Neural cell (in vitro differentiated cells): Measurements from ENCODE around the gene ADGRG6. TPM values are rescaled to one million over a fixed set of nuclear protein-coding genes. Genes with fewer than 3 reads are reported as not detected.

Experiments used
- H2AFZ ChIP-seq: fragments of 200-600, 300-800 bp; sonication (generic), shearing (Covaris generic); 2 replicates; pipeline ENCODE4 v1.6.0; 2014; ENCODE audit warnings: low read depth, mild to moderate bottlenecking, antibody characterized with exemption, low read length, moderate library complexity
- H3F3A ChIP-seq: fragments of 200-600 bp; shearing (Covaris generic); 2 replicates; pipeline ENCODE4 v1.6.1; 2016; ENCODE audit warnings: mild to moderate bottlenecking, moderate library complexity, mixed read lengths, antibody characterized with exemption, low read length; ENCODE audit not compliant: insufficient read depth, poor library complexity, severe bottlenecking
- H3K27ac ChIP-seq: fragments of 200-600, 300-800 bp; sonication (generic), shearing (Covaris generic); 2 replicates; pipeline ENCODE4 v1.5.1; 2014; ENCODE audit warnings: mild to moderate bottlenecking, low read length, moderate library complexity
- H3K27me3 ChIP-seq: fragments of 300-800, 200-600 bp; sonication (generic), shearing (Covaris generic); 2 replicates; pipeline ENCODE4 v1.6.0; 2014; ENCODE audit warnings: mild to moderate bottlenecking, low read depth, low read length, moderate library complexity; ENCODE audit not compliant: insufficient read depth
- H3K36me3 ChIP-seq: fragments of 300-800, 200-600 bp; sonication (generic), shearing (Covaris generic); 2 replicates; pipeline ENCODE4 v1.5.1; 2014; ENCODE audit warnings: mild to moderate bottlenecking, antibody characterized with exemption, low read length, moderate library complexity; ENCODE audit not compliant: insufficient read depth
- H3K4me2 ChIP-seq: fragments of 300-800, 200-600 bp; sonication (generic), shearing (Covaris generic); 2 replicates; pipeline ENCODE4 v1.6.0; 2014; ENCODE audit warnings: mild to moderate bottlenecking, low read length
- H3K4me3 ChIP-seq: fragments of 300-800, 200-600 bp; sonication (generic), shearing (Covaris generic); 2 replicates; pipeline ENCODE4 v1.5.1; 2014; ENCODE audit warnings: mild to moderate bottlenecking, low read length, moderate library complexity
- H3K79me2 ChIP-seq: fragments of 200-600 bp; shearing (Covaris generic); replicated peaks from 2 replicates; pipeline ENCODE4 v1.6.0; 2014; ENCODE audit warnings: mild to moderate bottlenecking, low read length, moderate library complexity; ENCODE audit not compliant: insufficient read depth
- H3K9ac ChIP-seq: fragments of 300-800, 200-600 bp; sonication (generic), shearing (Covaris generic); 2 replicates; pipeline ENCODE4 v1.6.1; 2016; ENCODE audit warnings: mild to moderate bottlenecking, low read length, mixed read lengths
- H3K9me2 ChIP-seq: fragments of 200-600 bp; shearing (Covaris generic); 2 replicates; pipeline ENCODE4 v1.6.1; 2016; ENCODE audit warnings: mild to moderate bottlenecking, low read length, mixed read lengths; ENCODE audit not compliant: insufficient read depth
- H3K9me3 ChIP-seq: fragments of 200-600, 300-800 bp; sonication (generic), shearing (Covaris generic); 2 replicates; pipeline ENCODE4 v1.6.1; 2016; ENCODE audit warnings: mild to moderate bottlenecking, mixed run types, low read length, moderate library complexity, mixed read lengths
- H4K20me1 ChIP-seq: fragments of 200-600 bp; shearing (Covaris generic); 2 replicates; pipeline ENCODE4 v1.6.1; 2016; ENCODE audit warnings: mild to moderate bottlenecking, mixed run types; ENCODE audit not compliant: insufficient read depth
- EP300 ChIP-seq: fragments of 450-650 bp; conservative IDR thresholded peaks from 2 replicates; pipeline ENCODE4 v1.6.1; 2014; ENCODE audit warnings: antibody characterized with exemption, mild to moderate bottlenecking, moderate library complexity; ENCODE audit not compliant: poor library complexity, severe bottlenecking
- EZH2 ChIP-seq: fragments of 200-600, 300-800 bp; shearing (Covaris generic), sonication (generic); IDR thresholded peaks from 2 replicates; pipeline ENCODE4 v1.6.1; 2014; ENCODE audit warnings: antibody characterized with exemption, low read length, borderline replicate concordance, mild to moderate bottlenecking; ENCODE audit not compliant: insufficient read depth, poor library complexity, severe bottlenecking
- MXI1 ChIP-seq: fragments of 450-650 bp; conservative IDR thresholded peaks from 2 replicates; pipeline ENCODE4 v1.6.1; 2014; ENCODE audit warnings: antibody characterized with exemption, mild to moderate bottlenecking; ENCODE audit not compliant: poor library complexity, severe bottlenecking
- POLR2AphosphoS5 ChIP-seq: IDR thresholded peaks from 2 replicates; pipeline ENCODE4 v1.6.1; 2012
- RAD21 ChIP-seq: fragments of 450-650 bp; conservative IDR thresholded peaks from 2 replicates; pipeline ENCODE4 v1.6.1; 2014; ENCODE audit warnings: antibody characterized with exemption, mild to moderate bottlenecking, moderate library complexity
- SMC3 ChIP-seq: fragments of 450-650 bp; conservative IDR thresholded peaks from 2 replicates; pipeline ENCODE4 v1.6.1; 2014; ENCODE audit warnings: antibody characterized with exemption, mild to moderate bottlenecking, moderate library complexity; ENCODE audit not compliant: poor library complexity
- TAF1 ChIP-seq: IDR thresholded peaks from 2 replicates; pipeline ENCODE4 v1.6.1; 2012; ENCODE audit warnings: low read depth
- polyA plus RNA-seq: library from polyadenylated mRNA; depleted of rRNA; stranded (reverse); fragments of >200 nt; gene quantifications from 2 replicates; pipeline ENCODE4 v1.2.3, GENCODE V29; 2014
- TF ChIP-seq, protein P1 (sequence below): IDR thresholded peaks from 2 replicates; pipeline ENCODE4 v1.6.1; 2012; ENCODE audit warnings: borderline replicate concordance
- TF ChIP-seq, protein P2 (sequence below): fragments of 450-650 bp; IDR thresholded peaks from 2 replicates; pipeline ENCODE4 v1.5.1; 2014; ENCODE audit warnings: antibody characterized with exemption, mild to moderate bottlenecking, moderate library complexity; ENCODE audit not compliant: poor library complexity, severe bottlenecking

The ADGRG6 gene
- polyA plus RNA-seq, 1 donor from 2014 or later = 0.37 TPM

DNA sequence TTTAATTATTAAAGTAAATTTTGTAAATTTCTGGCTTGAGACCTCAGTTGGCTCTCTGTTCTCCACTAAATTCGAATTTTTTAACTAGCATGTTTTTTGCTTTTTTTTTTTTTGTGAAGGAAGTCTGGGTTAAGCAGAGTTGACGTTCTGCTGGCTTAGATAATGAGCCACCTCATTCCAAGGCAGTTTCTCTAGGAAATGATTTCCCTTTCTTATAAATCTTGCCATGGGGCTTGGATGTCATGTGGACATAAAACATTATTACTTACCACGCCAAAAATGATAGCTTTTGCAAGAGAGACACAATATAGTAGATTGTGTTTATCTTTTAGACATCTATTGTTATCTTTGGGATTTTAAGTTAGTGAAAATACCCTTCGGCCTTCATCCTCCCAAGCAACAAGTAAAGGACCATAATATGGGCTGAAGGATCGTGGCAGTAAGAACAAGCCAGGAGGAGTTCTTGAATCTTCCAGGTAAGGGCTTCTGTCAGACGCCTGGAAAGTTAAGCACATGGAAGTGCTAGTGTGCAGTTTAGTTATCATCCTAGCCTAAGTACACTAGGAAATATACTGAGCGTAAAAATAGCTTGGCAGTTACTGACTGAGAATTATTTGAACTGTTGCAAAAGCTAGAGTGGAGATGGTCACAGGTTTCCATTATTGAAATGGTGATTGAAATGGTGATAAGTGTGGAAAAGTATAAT is 30.7 kb downstream of the ADGRG6 start:
- Histone ChIP-seq H3K4me2 (no peak overlapping the region), H3F3A (no peaks in the 10 kb centered on the region), H2AFZ (no peak overlapping the region), H3K9me2 (no peaks in the 10 kb centered on the region), H4K20me1 (no peaks in the 10 kb centered on the region), H3K9me3 (no peaks in the 10 kb centered on the region), H3K36me3 (no peaks in the 10 kb centered on the region), H3K27ac (no peak overlapping the region), H3K4me3 (no peak overlapping the region), H3K9ac (no peak overlapping the region), H3K27me3 (no peaks in the 10 kb centered on the region), H3K79me2 (no peaks in the 10 kb centered on the region)
- TF ChIP-seq MXI1 (no peak), EZH2 (no peak), POLR2AphosphoS5 (no peak), EP300 (no peak), TAF1 (no peak), RAD21 (no peak), SMC3 (no peak)
- TF ChIP-seq, protein P1, sequence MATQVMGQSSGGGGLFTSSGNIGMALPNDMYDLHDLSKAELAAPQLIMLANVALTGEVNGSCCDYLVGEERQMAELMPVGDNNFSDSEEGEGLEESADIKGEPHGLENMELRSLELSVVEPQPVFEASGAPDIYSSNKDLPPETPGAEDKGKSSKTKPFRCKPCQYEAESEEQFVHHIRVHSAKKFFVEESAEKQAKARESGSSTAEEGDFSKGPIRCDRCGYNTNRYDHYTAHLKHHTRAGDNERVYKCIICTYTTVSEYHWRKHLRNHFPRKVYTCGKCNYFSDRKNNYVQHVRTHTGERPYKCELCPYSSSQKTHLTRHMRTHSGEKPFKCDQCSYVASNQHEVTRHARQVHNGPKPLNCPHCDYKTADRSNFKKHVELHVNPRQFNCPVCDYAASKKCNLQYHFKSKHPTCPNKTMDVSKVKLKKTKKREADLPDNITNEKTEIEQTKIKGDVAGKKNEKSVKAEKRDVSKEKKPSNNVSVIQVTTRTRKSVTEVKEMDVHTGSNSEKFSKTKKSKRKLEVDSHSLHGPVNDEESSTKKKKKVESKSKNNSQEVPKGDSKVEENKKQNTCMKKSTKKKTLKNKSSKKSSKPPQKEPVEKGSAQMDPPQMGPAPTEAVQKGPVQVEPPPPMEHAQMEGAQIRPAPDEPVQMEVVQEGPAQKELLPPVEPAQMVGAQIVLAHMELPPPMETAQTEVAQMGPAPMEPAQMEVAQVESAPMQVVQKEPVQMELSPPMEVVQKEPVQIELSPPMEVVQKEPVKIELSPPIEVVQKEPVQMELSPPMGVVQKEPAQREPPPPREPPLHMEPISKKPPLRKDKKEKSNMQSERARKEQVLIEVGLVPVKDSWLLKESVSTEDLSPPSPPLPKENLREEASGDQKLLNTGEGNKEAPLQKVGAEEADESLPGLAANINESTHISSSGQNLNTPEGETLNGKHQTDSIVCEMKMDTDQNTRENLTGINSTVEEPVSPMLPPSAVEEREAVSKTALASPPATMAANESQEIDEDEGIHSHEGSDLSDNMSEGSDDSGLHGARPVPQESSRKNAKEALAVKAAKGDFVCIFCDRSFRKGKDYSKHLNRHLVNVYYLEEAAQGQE = no peak
- TF ChIP-seq, protein P2, sequence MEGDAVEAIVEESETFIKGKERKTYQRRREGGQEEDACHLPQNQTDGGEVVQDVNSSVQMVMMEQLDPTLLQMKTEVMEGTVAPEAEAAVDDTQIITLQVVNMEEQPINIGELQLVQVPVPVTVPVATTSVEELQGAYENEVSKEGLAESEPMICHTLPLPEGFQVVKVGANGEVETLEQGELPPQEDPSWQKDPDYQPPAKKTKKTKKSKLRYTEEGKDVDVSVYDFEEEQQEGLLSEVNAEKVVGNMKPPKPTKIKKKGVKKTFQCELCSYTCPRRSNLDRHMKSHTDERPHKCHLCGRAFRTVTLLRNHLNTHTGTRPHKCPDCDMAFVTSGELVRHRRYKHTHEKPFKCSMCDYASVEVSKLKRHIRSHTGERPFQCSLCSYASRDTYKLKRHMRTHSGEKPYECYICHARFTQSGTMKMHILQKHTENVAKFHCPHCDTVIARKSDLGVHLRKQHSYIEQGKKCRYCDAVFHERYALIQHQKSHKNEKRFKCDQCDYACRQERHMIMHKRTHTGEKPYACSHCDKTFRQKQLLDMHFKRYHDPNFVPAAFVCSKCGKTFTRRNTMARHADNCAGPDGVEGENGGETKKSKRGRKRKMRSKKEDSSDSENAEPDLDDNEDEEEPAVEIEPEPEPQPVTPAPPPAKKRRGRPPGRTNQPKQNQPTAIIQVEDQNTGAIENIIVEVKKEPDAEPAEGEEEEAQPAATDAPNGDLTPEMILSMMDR = no peak

DNA sequence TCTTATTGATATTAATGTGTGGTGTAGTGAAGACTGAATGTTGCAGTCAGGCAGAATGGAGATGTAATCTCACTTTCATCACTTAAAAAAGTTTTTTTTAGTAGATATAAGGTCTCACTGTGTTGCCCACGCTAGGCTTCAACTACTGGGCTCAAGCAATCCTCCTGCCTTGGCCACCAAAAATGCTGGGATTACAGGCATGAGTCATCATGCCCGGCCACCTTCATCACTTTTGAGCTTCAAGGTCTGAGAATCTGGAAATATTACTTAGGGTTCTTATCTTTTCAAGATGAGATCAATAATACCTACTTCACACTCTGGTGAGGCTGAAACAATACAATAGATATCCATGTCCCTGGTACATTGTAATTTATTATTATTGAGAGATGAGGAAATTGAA is 31.6 kb downstream of the ADGRG6 start:
- TF ChIP-seq EP300 (no peak), POLR2AphosphoS5 (no peak), EZH2 (no peak), RAD21 (no peak), TAF1 (no peak), SMC3 (no peak), MXI1 (no peak)
- TF ChIP-seq, protein P1 = no peak
- Histone ChIP-seq H3K27me3 (no peaks in the 10 kb centered on the region), H3K9me3 (no peaks in the 10 kb centered on the region), H3K4me3 (no peak overlapping the region), H3K36me3 (no peaks in the 10 kb centered on the region), H3K27ac (no peak overlapping the region), H4K20me1 (no peaks in the 10 kb centered on the region), H3K9me2 (no peaks in the 10 kb centered on the region), H3K4me2 (no peak overlapping the region), H3K9ac (no peak overlapping the region), H2AFZ (no peak overlapping the region), H3K79me2 (no peaks in the 10 kb centered on the region), H3F3A (no peaks in the 10 kb centered on the region)
